Esophagus mucosa (tissue), 1 donor: ENCODE data around the gene LANCL2. TPM values are rescaled to one million over a fixed set of nuclear protein-coding genes. Genes with fewer than 3 reads are reported as not detected.
"Not testable (repeated sequence)": the region's sequence is repeated elsewhere in the genome, so short reads cannot be mapped to it uniquely, and the experiment has no call there.

Experiments
- ATAC-seq: fragments of 200-7000 bp; cut with Tn5 transposase; one replicate; pipeline ENCODE4 v1.9.1; 2020
- total RNA-seq: library from RNA; stranded (reverse); gene quantifications from one replicate; pipeline ENCODE4 v1.2.4, GENCODE V29; 2023
- donor health status: DM: yes; HTN: yes; CAD: no.

The LANCL2 gene, protein sequence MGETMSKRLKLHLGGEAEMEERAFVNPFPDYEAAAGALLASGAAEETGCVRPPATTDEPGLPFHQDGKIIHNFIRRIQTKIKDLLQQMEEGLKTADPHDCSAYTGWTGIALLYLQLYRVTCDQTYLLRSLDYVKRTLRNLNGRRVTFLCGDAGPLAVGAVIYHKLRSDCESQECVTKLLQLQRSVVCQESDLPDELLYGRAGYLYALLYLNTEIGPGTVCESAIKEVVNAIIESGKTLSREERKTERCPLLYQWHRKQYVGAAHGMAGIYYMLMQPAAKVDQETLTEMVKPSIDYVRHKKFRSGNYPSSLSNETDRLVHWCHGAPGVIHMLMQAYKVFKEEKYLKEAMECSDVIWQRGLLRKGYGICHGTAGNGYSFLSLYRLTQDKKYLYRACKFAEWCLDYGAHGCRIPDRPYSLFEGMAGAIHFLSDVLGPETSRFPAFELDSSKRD
- total RNA-seq = 10.0 TPM

DNA sequence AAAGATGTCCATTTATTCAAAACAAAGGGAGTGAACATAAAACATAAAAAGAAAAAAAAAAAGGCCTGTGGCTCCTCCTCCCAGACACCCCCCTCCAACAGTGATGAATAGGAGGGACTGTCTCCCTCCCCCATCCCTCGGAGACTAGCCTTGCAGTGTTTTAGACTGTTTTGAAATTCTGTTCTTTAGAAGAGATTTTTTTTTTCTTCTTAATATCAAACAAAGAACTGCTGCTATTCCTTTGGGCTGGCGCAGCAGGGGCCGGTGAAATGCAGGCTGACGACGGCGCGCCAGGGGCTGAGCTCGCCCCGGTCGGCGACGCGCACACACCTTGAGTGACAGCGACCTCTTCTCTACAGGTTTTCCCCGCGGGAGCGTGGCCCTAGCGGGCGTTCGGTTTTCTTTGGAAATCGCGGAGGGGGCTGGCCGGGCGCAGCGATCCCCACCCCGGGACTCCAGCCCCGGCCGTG is at the start of gene LANCL2:
Gene LANCL2, plus strand, starts transcription at position 133 of the 470 bp plus-strand sequence. CDS start 689 bp downstream, outside the sequence.
- ATAC-seq = peak; percentile 10

DNA sequence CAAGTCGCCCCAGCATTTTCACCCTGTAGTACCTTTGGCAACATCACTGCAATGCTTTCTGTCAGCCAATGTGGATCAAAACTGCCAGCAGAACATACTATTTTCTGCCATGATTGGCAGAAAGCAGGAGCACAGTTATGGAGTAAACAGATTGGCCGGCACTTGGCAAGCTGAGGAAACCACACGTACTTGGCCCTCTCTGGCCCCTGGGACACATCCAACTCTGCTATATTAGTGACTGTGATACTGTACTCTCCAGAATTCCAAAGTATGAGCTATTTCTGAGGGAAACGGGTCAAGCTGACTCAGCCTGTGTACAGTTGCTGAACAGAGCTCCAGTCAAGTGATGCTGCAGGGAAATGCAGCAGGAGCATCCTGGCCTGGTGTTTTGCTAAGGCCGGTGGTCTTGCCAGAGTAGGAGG is 39.8 kb upstream of the LANCL2 start:
- no peak for ATAC-seq

DNA sequence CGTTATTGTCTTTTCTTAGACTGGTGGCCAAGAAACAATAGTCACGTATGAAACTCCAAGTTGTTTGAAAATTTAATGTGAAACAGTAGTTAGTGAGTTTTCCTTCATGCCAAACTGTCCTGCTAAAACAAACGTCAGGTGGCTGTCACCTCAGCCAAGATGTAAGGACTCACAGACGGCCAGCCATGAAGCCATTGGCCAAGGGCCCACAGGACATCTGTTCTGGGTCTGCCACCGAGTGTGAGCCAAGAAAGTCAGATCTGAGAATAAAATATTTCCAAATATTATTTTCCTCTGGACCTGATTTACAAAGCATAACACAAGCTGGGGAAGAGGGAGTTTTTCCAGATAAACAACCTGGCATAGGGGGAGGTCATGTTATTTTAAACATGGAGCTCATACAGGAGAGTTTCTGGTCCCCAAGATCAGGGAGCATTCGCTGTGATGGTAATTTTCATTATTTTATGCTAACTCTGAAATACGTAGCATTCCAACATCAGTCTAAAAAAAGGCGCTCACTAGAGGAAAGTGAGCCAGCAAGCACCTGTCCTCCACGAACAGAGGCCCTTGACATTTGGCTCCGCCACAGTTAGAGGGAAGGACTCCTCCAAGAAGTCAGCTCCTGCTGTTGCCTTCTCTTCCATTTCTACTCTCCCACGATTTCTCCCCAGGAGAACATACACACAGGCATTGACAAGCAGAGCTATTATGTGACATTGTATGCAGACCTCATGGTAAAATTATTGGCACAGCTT is 38.9 kb upstream of the LANCL2 start:
- ATAC-seq = no peak

DNA sequence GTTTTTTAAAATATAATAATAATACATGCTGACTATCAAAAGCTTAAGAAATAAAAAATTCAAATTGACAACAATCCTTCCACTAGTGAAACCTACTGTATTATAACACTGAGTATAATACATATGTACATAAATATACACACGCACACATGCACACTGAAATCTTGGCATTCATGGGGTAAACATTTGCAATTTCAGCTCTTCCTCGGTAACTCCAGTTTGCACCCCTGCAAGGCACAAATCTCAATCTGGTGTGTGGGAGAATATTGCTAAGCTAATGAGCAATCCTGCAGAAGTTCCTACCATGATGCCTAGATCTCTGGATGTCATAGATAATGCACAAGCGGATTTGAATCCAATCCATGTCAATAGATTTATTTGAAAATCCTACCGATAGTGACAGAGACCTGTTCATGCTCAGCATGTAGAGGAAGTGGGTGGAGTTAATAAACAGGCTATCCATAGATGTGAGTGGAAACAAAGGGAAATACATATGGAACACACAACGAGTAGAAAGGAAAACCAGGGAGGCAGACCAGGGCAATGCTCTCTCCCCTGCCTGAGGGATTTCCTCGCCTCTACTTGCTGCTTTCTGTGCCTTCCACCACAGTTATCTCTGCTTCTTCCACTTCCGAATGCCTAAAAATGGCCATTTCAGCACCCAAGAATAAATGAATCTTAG is 38.1 kb upstream of the LANCL2 start:
- no peak for ATAC-seq

DNA sequence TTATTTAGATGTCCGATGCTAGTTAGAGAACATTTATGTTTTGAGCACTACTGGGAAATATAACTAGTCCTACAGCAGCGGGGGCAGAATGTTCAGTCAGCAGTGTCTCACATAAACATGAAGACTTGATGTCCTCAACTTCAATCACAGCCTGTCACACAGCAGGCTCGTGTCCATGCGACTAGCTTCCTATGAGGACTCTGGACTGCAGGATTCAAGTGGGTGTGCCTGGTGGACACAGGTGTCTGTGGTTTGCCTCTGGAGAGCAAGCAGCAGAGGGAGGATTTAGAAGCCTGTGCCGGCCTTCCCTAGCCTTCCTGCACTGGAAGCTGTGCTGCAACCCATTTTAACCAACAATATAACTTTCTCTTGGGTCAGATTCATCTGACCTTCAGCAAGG is 30.0 kb upstream of the LANCL2 start:
- no peak for ATAC-seq

DNA sequence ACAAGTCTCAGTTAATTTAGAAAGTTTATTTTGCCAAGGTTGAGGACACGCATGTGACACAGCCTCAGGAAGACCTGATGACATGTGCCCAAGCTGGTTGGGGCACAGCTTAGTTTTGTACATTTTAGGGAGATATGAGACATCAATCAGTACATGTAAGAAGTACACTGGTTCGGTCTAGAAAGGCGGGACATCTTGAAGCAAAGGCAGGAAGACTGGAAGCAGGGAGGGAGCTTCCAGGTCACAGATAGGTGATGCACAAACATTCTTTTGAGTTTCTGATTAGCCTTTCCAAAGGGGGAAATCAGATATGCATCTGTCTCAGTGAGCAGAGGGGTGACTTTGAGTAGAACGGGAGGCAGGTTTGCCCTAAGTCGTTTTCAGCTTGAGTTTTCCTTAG is 29.4 kb upstream of the LANCL2 start:
- ATAC-seq = no peak

DNA sequence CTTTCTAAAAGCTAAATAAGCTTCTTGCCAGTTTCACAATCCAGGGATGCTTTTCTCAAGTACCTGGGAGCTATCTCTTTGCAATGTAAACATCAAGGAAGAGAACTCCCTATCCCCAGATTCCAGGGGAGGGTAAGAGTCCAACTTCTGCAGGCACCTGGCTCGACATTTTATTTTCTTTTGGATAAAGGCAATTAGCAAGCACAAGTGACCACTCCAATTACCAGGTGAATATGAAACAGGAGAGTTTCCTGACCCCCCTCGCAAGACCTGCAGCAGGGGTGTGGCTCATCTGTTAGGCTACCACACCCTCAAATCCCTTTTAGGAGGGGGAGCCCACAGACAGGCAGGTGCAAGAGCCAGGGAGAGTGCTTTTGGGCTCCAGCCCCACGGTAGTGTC is 28.6 kb upstream of the LANCL2 start:
- no peak for ATAC-seq

DNA sequence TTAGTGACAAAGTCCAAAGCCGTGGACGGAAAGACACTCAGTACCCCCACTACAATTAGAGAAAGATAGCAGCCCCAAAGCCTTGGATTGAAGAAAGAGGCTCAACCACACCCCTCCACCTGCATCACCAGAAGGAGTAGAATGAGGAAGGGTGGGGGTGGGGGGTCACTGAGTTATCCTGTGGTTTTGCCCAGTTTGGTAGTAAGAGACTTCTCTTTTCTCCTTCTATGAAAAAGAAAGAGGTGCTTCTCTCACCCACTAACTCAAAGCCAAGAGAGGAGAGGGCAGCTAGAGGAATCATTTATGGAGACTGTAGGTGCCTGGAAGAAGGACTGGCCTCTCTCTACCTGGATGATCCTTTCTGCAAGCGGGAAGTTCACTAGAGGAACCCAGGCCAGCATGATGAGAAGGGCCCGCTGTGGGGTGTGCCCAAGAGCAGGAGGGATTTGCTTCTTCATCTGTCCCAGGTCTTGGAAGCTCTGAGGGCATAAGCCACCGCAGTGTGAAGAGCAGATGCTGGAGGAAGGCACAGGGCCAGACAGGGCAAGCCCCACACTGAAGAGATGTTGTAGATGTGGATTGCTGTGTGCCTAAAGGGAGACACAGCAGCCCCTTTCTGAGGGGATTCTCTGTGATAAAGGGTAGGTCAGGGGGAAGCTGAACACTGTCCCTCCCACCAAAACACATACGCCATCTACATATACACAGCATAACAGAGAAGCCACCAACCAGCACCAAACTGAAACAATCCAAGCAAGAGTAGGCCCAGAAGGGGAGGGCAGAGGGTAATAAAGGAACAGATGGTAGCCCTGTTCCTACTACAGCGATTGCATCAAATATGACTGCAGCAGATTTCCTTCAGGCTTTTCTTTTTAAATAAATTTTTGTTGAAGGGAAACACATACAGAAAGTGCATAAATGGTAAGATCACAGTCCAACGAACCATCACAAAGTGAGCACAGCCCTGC is 25.8 kb upstream of the LANCL2 start:
- no peak for ATAC-seq

DNA sequence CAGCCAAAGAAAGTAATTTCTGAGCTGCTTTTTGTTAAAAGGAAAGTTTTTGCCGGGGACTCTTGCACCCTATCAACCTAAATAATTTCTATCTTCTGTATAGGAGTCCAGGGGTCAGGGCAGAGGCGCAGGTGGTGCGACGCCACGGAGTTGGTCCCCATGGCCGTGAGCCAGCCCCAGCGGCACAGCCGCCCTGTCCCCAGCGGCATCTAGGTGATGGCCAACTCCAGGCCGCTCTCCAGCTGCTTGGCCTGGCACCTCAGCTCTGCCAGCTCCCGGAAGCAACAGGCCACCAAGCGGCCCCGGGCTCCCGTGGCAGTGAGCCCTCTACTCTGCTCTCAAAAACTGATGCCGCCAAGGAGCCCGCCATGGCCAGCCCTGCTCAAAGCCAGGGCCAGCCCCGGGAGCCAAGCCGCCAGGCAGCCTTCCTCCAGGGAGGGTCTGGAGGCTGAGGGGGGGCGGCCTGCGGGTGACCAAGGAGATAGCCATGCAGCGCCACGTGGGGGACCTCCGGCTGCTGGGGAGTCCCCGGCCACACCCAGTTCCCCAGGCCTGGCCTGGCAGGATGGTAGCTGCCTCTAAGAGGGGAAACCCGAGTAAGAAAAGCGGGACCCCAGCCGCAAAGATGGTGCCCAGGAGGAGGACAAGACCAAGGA is 22.8 kb upstream of the LANCL2 start:
- no peak for ATAC-seq

DNA sequence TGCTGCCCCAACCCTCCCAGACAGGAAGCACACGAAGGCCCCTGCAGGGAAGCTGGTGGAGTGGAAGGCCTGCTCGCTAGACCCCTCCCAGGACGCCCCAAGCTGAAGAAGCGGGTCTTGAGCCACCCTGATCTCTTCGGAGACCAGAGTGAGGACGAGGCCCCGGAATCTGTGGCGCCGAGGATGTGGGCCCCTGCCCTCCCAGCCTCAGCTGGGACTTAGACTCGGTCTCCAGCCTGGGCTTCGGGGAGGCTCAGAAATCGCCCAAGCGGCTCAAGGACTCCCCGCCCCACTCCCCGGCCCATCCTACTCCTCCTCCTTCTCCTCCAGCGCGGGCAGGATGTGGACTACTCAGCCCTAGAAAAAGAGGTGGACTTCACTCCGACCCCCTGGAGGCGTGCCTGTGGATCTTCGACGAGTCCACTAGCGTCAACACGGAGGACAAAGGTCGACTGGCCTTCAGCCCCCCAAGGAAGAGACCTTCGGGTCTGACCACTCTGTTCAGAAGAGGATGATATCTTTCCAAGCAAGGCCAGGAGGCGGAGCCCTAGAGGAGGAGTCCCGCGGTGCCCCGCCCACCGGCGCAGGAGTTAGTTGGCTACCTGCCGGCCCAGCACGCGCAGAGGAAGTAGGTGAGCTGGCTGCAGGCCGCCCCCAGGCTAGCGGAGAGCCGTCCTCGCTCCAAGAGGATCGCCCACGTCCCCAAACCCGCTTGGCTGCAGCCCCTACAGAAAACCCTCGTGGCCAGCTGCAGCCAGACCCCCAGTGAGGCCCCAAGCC is 21.9 kb upstream of the LANCL2 start:
- no peak for ATAC-seq

DNA sequence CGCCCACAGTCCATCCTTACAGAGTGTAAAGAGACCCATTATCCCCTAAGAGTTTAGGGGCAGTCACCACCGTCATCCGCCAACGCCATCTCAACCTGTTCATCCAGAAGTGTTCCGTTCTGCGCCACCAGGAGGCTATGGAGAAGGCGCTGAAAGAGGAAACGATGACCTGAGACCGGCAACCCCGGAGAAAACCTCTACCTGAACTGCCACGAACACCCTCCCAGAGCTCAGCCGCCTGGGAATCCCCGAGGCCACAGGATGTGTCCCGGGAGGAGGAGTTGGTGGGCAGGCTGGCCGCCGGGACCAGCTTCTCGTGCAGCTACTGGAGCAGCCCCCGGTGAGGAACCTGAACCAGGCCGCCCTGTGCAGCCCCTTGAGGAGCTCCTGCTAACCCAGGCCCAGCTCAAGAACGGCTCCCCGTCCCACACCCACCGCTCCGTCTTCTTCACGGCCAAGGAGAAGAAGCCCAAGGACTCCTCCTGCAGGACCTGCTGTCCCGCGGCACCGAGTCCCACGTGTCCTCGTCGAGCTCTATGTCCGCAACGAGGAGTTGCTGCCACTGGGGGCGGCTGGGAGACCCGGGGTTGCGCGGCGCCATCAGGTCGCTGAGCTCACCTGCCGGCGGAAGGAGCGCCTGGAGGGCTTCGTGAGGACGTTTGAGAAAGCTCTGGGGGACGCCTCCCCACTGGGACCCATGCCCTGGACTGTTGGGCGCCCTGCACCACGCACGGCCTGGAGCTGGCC is 21.1 kb upstream of the LANCL2 start:
- no peak for ATAC-seq

DNA sequence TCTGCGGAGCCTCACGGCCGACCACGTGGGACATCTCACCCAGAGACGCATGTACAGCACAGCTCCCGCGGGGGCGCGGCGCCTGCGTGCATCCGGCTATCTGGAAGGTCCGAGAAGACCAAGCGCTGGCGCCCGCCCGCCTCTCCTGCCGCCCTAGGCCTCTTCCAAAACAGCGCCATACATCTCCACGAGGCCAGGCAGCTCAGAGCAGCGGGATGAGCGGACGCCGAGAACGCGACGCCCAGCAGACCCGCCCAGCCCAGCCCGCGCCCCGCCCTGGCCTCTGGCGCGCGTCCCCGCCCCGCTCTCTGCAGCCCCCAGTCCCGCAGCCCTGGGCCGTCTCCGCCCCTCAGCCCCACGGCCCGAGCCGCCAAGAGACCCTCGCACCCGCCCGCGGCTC is 20.3 kb upstream of the LANCL2 start:
- no peak for ATAC-seq

DNA sequence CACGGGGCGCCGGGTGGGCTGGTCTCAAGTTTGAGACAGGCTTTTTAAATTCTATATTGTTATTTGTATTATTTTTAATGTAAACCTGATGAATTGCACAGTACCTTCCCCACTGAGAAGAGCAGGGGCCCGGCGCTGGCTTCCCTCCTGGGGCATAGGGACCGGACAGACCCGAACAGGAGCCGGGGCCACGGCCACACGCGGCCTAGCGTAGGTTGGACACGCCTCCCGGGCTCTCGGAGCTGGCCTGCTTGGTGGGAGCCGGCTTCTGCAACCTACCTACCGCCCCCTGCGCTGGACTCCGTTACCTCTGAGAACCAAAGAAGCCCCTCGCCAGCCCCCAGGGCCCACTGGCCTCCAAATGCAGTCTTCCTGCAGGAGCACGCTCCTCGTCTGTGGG is 19.8 kb upstream of the LANCL2 start:
- ATAC-seq = no peak

DNA sequence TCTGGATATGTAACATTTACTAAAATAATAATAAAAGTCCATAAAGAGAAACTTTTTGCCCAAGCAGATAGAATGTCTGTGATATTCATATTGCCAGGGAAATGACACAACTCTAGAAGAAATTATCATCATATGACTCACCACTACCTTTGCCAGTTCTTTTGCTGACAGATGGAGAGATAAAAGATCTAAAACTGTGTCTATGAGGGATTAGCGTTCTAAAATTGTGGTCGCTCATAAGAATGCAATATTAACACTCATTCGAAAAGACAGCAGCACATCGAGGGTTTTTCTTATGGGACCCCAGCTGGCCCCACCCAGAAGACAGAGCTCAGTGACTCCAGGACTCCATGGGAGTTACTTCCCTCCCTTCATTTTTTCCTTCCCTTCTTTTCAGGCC is 16.6 kb upstream of the LANCL2 start:
- no peak for ATAC-seq

DNA sequence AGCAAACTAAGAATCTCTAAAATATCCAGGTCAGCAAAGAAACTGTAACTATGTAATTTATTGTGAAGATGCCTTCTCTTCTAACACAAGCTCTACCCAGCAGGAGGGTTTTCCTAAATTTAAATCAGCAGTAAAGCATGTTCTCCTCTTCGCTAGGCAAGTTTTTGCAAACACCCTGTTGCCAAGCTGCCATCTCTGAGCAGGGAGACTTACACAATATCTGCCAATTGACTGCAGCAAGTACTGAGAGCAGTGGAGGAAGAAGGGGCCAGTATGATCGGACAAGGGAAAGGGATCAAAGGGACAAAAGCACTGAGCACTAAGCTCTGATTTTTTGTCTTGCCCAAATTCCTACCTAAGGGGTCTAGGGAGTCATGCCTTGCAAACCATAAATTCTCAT is 16.0 kb upstream of the LANCL2 start:
- no peak for ATAC-seq

DNA sequence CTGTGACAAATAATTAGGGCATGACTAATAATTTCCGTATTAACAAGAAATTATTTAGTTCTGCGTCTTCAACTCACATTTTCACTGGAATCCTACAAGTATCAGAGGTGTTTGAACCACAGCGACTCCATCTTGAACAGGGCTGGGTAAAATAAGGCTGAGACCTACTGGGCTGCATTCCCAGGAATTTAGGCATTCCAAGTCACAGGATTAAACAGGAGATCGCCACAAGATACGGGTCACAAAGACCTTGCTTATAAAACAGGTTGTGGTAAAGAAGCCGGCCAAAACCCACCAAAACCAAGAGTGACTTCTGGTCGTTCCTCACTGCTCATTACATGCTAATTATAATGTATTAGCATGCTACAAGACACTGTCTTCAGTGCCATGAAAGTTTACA is 14.9 kb upstream of the LANCL2 start:
- no peak for ATAC-seq

DNA sequence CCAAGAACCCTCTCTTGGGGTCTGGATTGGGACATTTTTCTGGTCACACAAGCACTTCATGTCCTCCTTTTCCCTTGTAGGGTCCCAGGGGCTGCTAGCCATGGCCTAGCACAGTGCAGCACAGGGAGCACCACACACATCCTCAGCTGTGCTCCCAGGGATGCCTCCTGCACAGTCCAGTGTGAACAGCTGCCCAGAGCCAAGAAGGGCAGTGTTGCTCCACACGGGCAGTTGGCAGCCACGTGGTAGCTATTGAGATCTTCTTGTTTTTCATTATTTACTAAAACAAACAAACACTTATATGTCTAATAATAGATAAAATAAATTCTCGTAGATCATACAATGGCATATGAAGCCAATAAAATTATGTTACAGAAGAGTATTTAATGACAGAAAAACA is 13.9 kb upstream of the LANCL2 start:
- ATAC-seq = no peak

DNA sequence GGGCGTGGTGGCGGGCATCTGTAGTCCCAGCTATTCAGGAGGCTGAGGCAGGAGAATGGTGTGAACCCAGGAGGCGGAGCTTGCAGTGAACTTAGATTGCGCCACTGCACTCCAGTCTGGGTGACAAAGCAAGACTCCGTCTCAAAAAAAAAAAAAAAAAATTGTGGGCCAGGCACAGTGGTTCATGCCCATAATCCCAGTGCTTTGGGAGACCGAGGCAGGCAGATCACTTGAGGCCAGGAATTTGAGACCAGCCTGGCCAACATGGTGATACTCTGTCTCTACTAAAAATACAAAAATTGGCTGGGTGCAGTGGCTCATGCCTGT is 12.2 kb upstream of the LANCL2 start:
- not testable (repeated sequence) for ATAC-seq

DNA sequence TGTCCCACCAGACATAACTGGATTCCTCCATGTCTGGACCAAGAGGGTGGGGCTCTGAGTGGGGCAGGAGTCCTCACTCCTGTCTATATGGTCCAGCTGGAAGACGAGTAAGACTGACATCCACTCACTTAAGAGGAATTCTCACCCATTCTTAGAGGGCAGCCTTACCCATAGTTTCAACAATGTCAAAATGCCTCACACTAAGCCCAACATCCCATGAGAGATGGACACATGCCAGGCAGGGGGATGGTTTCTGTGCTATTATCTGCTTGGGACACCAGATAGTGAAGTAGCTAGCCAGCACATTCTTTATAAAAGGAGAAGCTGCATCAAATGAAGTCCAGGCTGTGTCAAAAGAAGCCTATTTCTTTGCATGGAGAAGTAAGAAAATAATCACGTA is 4.7 kb upstream of the LANCL2 start:
- ATAC-seq = no peak

DNA sequence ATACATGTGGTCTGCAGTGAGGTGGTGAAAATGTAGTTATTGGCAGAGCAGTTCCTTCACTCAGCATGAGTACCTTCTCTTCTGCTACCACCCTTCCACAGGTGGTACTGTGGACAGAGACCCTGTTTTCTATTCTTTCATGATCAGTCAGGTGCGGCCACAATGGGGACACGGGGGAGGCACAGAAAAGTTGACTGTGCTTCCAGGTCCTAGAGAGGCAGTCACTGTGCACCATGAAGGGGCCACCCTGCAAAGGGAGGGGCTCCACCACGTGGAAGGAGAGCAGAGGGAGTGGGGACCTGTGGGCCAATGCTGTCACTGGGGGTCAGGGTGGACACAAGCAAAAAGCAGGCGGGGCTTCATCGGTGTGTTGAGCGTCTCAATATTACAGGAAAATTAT is 3.6 kb upstream of the LANCL2 start:
- ATAC-seq = no peak
